NCI-H2107 treated with DMSO at 0.1 percent for 48 hours (cell line): ENCODE measurements around the gene MMP7.

Experiments
- DNase-seq: peaks from one replicate; lab custom pipeline; 2025; ENCODE audit not compliant: unreplicated experiment; lab: John Stamatoyannopoulos, UW

The MMP7 gene

GRCh38 chr11:102530558-102530957, at the start of gene MMP7:
TSS of gene MMP7 (minus strand) at chr11:102530747. CDS start at chr11:102530700, 47 bp downstream.
- DNase-seq, result no peak

- no peak for DNase-seq
Observed at GRCh38 chr11:102577723-102578122, 47.2 kb upstream of the MMP7 start.

- no peak for DNase-seq
Observed at GRCh38 chr11:102577182-102577581, 46.6 kb upstream of the MMP7 start.

GRCh38 chr11:102576350-102576749, 45.8 kb upstream of the MMP7 start:
- DNase-seq, result no peak

GRCh38 chr11:102575012-102575411, 44.5 kb upstream of the MMP7 start:
- DNase-seq, result no peak

GRCh38 chr11:102573851-102574250, 43.3 kb upstream of the MMP7 start:
- DNase-seq, result no peak

GRCh38 chr11:102572554-102573220, 42.1 kb upstream of the MMP7 start:
- no peak for DNase-seq

GRCh38 chr11:102568851-102569250, 38.3 kb upstream of the MMP7 start:
- no peak for DNase-seq

- DNase-seq, result no peak
Observed at GRCh38 chr11:102566112-102566511, 35.6 kb upstream of the MMP7 start.

GRCh38 chr11:102564110-102564509, 33.6 kb upstream of the MMP7 start:
- no peak for DNase-seq

- DNase-seq, result no peak
Observed at GRCh38 chr11:102561636-102562035, 31.1 kb upstream of the MMP7 start.

- no peak for DNase-seq
Observed at GRCh38 chr11:102560555-102561011, 30.0 kb upstream of the MMP7 start.

- no peak for DNase-seq
Observed at GRCh38 chr11:102559839-102560238, 29.3 kb upstream of the MMP7 start.

- DNase-seq, result no peak
Observed at GRCh38 chr11:102555091-102555490, 24.5 kb upstream of the MMP7 start.

GRCh38 chr11:102553835-102554282, 23.3 kb upstream of the MMP7 start:
- no peak for DNase-seq

GRCh38 chr11:102552447-102553194, 22.1 kb upstream of the MMP7 start:
- no peak for DNase-seq

GRCh38 chr11:102552020-102552419, 21.5 kb upstream of the MMP7 start:
- no peak for DNase-seq

GRCh38 chr11:102551169-102551781, 20.7 kb upstream of the MMP7 start:
- DNase-seq, result no peak

GRCh38 chr11:102546923-102547471, 16.4 kb upstream of the MMP7 start:
- no peak for DNase-seq

GRCh38 chr11:102546427-102546826, 15.9 kb upstream of the MMP7 start:
- no peak for DNase-seq

- DNase-seq, result no peak
Observed at GRCh38 chr11:102545701-102546100, 15.2 kb upstream of the MMP7 start.

GRCh38 chr11:102544594-102544993, 14.0 kb upstream of the MMP7 start:
- no peak for DNase-seq
